ENCODE results near the gene TPCN2. TPM values are rescaled to one million over a fixed set of nuclear protein-coding genes. Genes with fewer than 3 reads are reported as not detected.

The TPCN2 gene
- total and polyA plus RNA-seq, 2 of the 4 experiments (the other 2 are of a cell fraction) = 3.4 to 8.0 TPM

DNA sequence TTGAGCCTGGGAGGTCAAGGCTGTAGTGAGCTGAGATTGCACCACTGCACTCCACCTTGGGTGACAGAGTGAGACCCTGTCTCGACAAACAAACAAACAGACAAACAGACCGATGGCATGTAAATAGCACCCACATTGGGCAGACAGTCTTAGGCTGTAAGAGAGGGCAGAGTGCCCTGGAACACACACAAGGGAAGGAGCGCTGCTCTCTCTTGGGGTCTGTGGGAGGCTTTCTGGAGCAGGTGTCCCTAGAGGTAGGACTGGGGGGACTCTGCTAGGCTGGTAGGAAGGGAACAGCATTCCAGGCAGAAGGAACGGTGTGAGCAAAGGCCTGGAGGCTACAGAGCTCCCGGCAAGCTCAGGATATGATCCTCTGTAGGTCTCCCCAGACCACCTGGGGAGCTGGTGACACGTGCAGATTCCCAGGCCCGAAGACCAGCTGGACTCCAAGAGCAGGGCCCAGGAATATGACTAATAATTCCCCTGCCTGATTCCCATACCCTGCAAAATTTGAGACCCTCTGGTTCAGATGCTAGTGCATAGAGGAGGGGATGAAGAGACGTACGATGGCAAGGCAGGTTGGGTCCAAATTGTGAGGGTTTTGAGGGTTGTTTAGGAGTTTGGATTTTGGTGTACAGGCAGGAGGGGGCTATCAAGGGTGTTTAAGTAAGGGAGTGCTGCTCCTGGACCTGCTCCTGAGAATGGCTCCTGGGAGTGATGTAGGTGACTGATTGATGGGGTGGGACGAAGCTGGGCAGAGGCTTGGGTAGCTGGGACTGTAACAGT lies 118.6 kb downstream of the TPCN2 start (continued):
- TF ChIP-seq, protein P1, sequence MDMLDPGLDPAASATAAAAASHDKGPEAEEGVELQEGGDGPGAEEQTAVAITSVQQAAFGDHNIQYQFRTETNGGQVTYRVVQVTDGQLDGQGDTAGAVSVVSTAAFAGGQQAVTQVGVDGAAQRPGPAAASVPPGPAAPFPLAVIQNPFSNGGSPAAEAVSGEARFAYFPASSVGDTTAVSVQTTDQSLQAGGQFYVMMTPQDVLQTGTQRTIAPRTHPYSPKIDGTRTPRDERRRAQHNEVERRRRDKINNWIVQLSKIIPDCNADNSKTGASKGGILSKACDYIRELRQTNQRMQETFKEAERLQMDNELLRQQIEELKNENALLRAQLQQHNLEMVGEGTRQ (IDR thresholded peaks at IDR 0.05; ENCODE audit: low read depth, low read length) = no peak
- TF ChIP-seq, protein P2, sequence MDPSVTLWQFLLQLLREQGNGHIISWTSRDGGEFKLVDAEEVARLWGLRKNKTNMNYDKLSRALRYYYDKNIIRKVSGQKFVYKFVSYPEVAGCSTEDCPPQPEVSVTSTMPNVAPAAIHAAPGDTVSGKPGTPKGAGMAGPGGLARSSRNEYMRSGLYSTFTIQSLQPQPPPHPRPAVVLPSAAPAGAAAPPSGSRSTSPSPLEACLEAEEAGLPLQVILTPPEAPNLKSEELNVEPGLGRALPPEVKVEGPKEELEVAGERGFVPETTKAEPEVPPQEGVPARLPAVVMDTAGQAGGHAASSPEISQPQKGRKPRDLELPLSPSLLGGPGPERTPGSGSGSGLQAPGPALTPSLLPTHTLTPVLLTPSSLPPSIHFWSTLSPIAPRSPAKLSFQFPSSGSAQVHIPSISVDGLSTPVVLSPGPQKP (IDR thresholded peaks at IDR 0.05; ENCODE audit: borderline replicate concordance, low read depth, low read length) = no peak
- TF ChIP-seq MAZ (IDR thresholded peaks at IDR 0.05; ENCODE audit: borderline replicate concordance, low read depth, low read length) = no peak

Measured in IMR-90 (cell line).